Measurements from ENCODE around the gene ZAP70.

DNA sequence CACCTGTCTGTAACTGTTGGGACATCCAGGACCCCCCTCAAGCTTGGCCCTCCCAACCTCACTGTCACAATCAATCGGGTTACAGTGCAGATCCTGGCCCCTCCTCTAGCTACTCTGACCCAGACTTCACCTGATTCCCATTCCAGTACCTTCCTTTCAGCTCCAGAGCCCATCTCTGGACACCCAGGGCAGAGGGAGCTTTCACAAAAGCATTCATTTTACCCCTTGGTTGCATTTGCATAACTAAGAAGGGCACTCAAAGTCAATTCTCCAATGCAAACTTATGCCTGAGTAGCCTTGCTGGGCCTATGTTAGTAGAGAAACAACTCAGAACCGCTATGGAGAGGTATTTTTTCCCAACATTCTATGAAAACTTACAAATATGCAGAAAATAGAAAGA is 7.4 kb downstream of the ZAP70 start:
- TF ChIP-seq, protein P1, sequence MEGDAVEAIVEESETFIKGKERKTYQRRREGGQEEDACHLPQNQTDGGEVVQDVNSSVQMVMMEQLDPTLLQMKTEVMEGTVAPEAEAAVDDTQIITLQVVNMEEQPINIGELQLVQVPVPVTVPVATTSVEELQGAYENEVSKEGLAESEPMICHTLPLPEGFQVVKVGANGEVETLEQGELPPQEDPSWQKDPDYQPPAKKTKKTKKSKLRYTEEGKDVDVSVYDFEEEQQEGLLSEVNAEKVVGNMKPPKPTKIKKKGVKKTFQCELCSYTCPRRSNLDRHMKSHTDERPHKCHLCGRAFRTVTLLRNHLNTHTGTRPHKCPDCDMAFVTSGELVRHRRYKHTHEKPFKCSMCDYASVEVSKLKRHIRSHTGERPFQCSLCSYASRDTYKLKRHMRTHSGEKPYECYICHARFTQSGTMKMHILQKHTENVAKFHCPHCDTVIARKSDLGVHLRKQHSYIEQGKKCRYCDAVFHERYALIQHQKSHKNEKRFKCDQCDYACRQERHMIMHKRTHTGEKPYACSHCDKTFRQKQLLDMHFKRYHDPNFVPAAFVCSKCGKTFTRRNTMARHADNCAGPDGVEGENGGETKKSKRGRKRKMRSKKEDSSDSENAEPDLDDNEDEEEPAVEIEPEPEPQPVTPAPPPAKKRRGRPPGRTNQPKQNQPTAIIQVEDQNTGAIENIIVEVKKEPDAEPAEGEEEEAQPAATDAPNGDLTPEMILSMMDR (conservative IDR thresholded peaks at IDR 0.05 in 1 of 2, IDR thresholded peaks at IDR 0.05 in 1 of 2; ENCODE audit: low read depth in 1 of 2, low read length in 2 of 2): no peak
- TF ChIP-seq EZH2 (IDR thresholded peaks at IDR 0.05; ENCODE audit: low read length, missing control alignments): no peak

Measured in fibroblast of lung (primary cell).